Measurements from ENCODE around the gene CD109.

- TF ChIP-seq EZH2 (IDR thresholded peaks at IDR 0.05; ENCODE audit: borderline replicate concordance) (no peak), CTCF (IDR thresholded peaks at IDR 0.05; ENCODE audit: poor library complexity) (no peak), EZH2phosphoT487 (IDR thresholded peaks at IDR 0.05; ENCODE audit: low read depth, severe bottlenecking, unreplicated experiment) (no peak)
These were observed 83.9 kb downstream of the CD109 start for GRCh38 chr6:73779943-73780342.

Measured in hepatocyte (in vitro differentiated cells).